Lung (tissue), 12 donors: ENCODE results near the gene NACC1. TPM values are rescaled to one million over a fixed set of nuclear protein-coding genes. Genes with fewer than 3 reads are reported as not detected.
A peak's percentile ranks its signal among the peaks of the same experiment; 100 is the strongest.

Experiments
- ATAC-seq: fragments of 200-7000 bp; cut with Tn5 transposase; one replicate; pipeline ENCODE4 v1.9.1; 2020; ENCODE audit warnings: moderate number of reproducible peaks; ENCODE audit not compliant: insufficient read depth, low FRiP score
- DNase-seq, 3 donors: peaks; one replicate each; pipeline ENCODE4 v3.0.0-alpha.2; 2013 to 2017
- H3K27ac ChIP-seq, 2 donors: one replicate each; pipeline ENCODE4 v1.5.1; 2013; ENCODE audit warnings: mild to moderate bottlenecking in 2 of 2, moderate library complexity in 2 of 2, control low read depth in 1 of 2, inconsistent platforms in 1 of 2, low read depth in 1 of 2, low read length in 1 of 2
- H3K27me3 ChIP-seq, 3 donors: one replicate each; pipeline ENCODE4 v1.5.1; 2013; ENCODE audit warnings: low read length in 2 of 3; ENCODE audit not compliant: control insufficient read depth in 3 of 3, insufficient read depth in 3 of 3
- H3K36me3 ChIP-seq, 4 donors: one replicate each; pipeline ENCODE4 v1.5.1; 2013; ENCODE audit warnings: low read length in 4 of 4, mild to moderate bottlenecking in 1 of 4, moderate library complexity in 1 of 4; ENCODE audit not compliant: control insufficient read depth in 4 of 4, insufficient read depth in 4 of 4
- H3K4me1 ChIP-seq, 5 donors: one replicate each; pipeline ENCODE4 v1.5.1; 2013; ENCODE audit warnings: low read length in 5 of 5, mild to moderate bottlenecking in 2 of 5, moderate library complexity in 1 of 5; ENCODE audit not compliant: control insufficient read depth in 5 of 5, insufficient read depth in 5 of 5
- H3K4me3 ChIP-seq: one replicate; pipeline ENCODE4 v1.5.1; 2013; ENCODE audit warnings: mild to moderate bottlenecking, control low read depth, moderate library complexity
- H3K9ac ChIP-seq, 2 donors: one replicate each; pipeline ENCODE4 v1.5.1; 2013; ENCODE audit warnings: low read length in 2 of 2, control low read depth in 1 of 2; ENCODE audit not compliant: insufficient read depth in 1 of 2
- H3K9me3 ChIP-seq, 4 donors: one replicate each; pipeline ENCODE4 v1.5.1; 2013; ENCODE audit warnings: low read length in 3 of 4, mild to moderate bottlenecking in 1 of 4, moderate library complexity in 1 of 4; ENCODE audit not compliant: control insufficient read depth in 4 of 4, insufficient read depth in 3 of 4
- CTCF ChIP-seq: IDR thresholded peaks from 2 replicates; pipeline ENCODE4 v1.5.1; 2012; ENCODE audit warnings: mild to moderate bottlenecking; ENCODE audit errors: control extremely low read depth, extremely low read depth
- WGBS, 2 donors: extraction: QIAGEN DNeasy Blood & Tissue Kit; methylation state at CpG; one replicate each; pipeline ENCODE4 v1.1.7; 2013; 5-methylcytosine and 5-hydroxymethylcytosine counted together
- polyA plus RNA-seq, 2 donors: library from polyadenylated mRNA; stranded (reverse); fragments of 200-250 nt; gene quantifications; one replicate each; pipeline ENCODE4 v1.2.1, GENCODE V29; 2013
- total RNA-seq, 2 donors: library from RNA; depleted of rRNA in 1 of 2; stranded (reverse); fragments of >200 nt in 1 of 2; gene quantifications; one replicate each; pipeline ENCODE4 v1.2.1, GENCODE V29; 2014 to 2021
- donor health status: control.
- donor health status: control.
- donor health status: Bipolar disorder and iron deficiency.
- donor health status: healthy.
- donor health status: DM: yes; HTN: yes; CAD: no.

NACC1 gene
- total and polyA plus RNA-seq, 4 donors, result 18.4 to 94.8 (median 58.2) TPM

GRCh38 chr19:13094771-13095392 lies 23.2 kb upstream of the NACC1 start:
- Histone ChIP-seq H3K4me3 (no peak overlapping the region), H3K36me3 (peaks cover 3 to 15% (median 4%) of the 10 kb centered on the region in 4 donors), H3K4me1 (peaks cover 3 to 47% (median 11%) of the 10 kb centered on the region in 5 donors), H3K27me3 (no peaks in the 10 kb centered on the region), H3K27ac (no peak overlapping the region), H3K9me3 (no peaks in the 10 kb centered on the region), H3K9ac (no peak overlapping the region)
- ATAC-seq (no peak), DNase-seq (no peak)
- TF ChIP-seq CTCF, result no peak
- 20 to 50% methylated on average over 15 to 16 of the region's 16 CpGs for WGBS, 2 donors

- no peak for DNase-seq
- no peak overlapping the region for H3K9ac ChIP-seq
- ATAC-seq, result no peak
- H3K4me3 ChIP-seq, result no peak overlapping the region
- H3K9me3 ChIP-seq, result no peaks in the 10 kb centered on the region
- WGBS, 2 donors, result 28 to 52% methylated on average over 24 to 25 of the region's 25 CpGs
- H3K27ac ChIP-seq, result no peak overlapping the region
- peaks cover 3 to 42% (median 13%) of the 10 kb centered on the region in 5 donors for H3K4me1 ChIP-seq
- no peaks in the 10 kb centered on the region for H3K27me3 ChIP-seq
- TF ChIP-seq CTCF, result no peak
- H3K36me3 ChIP-seq, result peaks cover 3 to 14% (median 3%) of the 10 kb centered on the region in 4 donors
These were observed 22.7 kb upstream of the NACC1 start for GRCh38 chr19:13095393-13095784.

GRCh38 chr19:13095934-13096927 lies 21.8 kb upstream of the NACC1 start:
- no peaks in the 10 kb centered on the region for H3K27me3 ChIP-seq
- H3K9ac ChIP-seq, result no peak overlapping the region
- H3K4me1 ChIP-seq, result peaks cover 0 to 34% (median 15%) of the 10 kb centered on the region in 5 donors
- DNase-seq, result peak in 1 of 3 donors; percentile 26
- peaks cover 3 to 16% (median 3%) of the 10 kb centered on the region in 4 donors for H3K36me3 ChIP-seq
- no peaks in the 10 kb centered on the region for H3K9me3 ChIP-seq
- H3K27ac ChIP-seq, result no peak overlapping the region
- 21 to 45% methylated on average over 43 to 44 of the region's 44 CpGs for WGBS, 2 donors
- ATAC-seq, result no peak
- TF ChIP-seq CTCF, result no peak
- no peak overlapping the region for H3K4me3 ChIP-seq
